Spleen (tissue), 7 donors: ENCODE measurements around the gene PDILT.

Experiments
- CTCF ChIP-seq, 11 experiments: fragments of 200-600 bp in 7 of 11; fragments of 450-650 bp in 4 of 11; sonication (generic) in 4 of 11; IDR thresholded peaks in 8 of 11; conservative IDR thresholded peaks in 3 of 11; 1 replicate in 7 of 11; 2 replicates in 4 of 11; pipeline versions ENCODE4 v1.4.0 to v1.8.0; 2016 to 2021; ENCODE audit warnings: antibody characterized with exemption in 11 of 11, inconsistent platforms in 4 of 11, mild to moderate bottlenecking in 1 of 11
- POLR2AphosphoS5 ChIP-seq, 3 donors: sonication (generic); formaldehyde crosslinking; IDR thresholded peaks; one replicate each; pipeline ENCODE4 v1.5.1; 2017; ENCODE audit warnings: antibody characterized with exemption in 3 of 3
- donor health status: DM: no; HTN: no; CAD: no; lungs with moderate emphysema.
- donor health status: DM: no; HTN: no; CAD: no.
- donor health status: DM: no; HTN: no; CAD: no.

DNA sequence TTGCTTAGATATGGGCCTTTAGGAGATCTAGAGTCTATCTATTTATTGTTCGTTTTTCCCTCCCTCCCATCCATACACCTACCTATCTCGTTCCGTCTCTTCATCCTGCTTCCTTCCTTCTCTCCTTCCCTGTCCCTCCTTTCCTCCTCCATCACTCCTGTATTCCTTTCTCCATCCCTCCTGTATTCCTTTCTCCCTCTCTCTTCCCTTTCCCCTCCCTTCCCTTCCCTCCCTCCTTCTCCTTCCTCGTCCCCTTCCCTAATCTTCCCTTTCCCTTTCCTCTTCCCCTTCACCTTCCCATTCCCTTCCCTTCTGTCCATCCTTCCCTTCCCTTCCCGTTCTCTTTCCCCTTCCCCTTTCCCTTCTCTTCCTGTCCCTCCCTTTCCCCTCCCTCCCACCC lies 87.8 kb downstream of the PDILT start:
- TF ChIP-seq CTCF (IDR thresholded peaks at IDR 0.05 in 8 of 11, conservative IDR thresholded peaks at IDR 0.05 in 3 of 11) (no peak), POLR2AphosphoS5 (IDR thresholded peaks at IDR 0.05) (no peak)
